Neural progenitor cell (in vitro differentiated cells): Measurements from ENCODE around the gene RALY. TPM values are rescaled to one million over a fixed set of nuclear protein-coding genes. Genes with fewer than 3 reads are reported as not detected.

Source experiments
- DNase-seq: peaks from one replicate; pipeline ENCODE4 v3.0.0-alpha.2; 2016; ENCODE audit warnings: low spot score
- H2AFZ ChIP-seq: fragments of 200-600 bp; sonication (generic); replicated peaks from 2 replicates; pipeline ENCODE4 v1.6.1; 2016; ENCODE audit warnings: antibody characterized with exemption
- H3F3A ChIP-seq: fragments of 200-600 bp; sonication (generic); 2 replicates; pipeline ENCODE4 v1.6.1; 2016; ENCODE audit warnings: antibody characterized with exemption, low read depth
- H3K27ac ChIP-seq: fragments of 200-600 bp; sonication (generic); 2 replicates; pipeline ENCODE4 v1.5.1; 2016; ENCODE audit warnings: mild to moderate bottlenecking
- H3K27me3 ChIP-seq: fragments of 200-600 bp; sonication (generic); 2 replicates; pipeline ENCODE4 v1.6.1; 2016; ENCODE audit warnings: mild to moderate bottlenecking, moderate library complexity
- H3K36me3 ChIP-seq: fragments of 200-600 bp; sonication (generic); 2 replicates; pipeline ENCODE4 v1.5.1; 2016
- H3K4me1 ChIP-seq: fragments of 200-600 bp; sonication (generic); 2 replicates; pipeline ENCODE4 v1.6.1; 2016; ENCODE audit warnings: mixed run types
- H3K4me2 ChIP-seq: fragments of 200-600 bp; sonication (generic); 2 replicates; pipeline ENCODE4 v1.6.1; 2016
- H3K4me3 ChIP-seq: fragments of 200-600 bp; sonication (generic); 2 replicates; pipeline ENCODE4 v1.5.1; 2016
- H3K79me2 ChIP-seq: fragments of 200-600 bp; sonication (generic); 2 replicates; pipeline ENCODE4 v1.6.1; 2016; ENCODE audit warnings: low read depth
- H3K9ac ChIP-seq: fragments of 200-600 bp; sonication (generic); 2 replicates; pipeline ENCODE4 v1.6.1; 2016
- H3K9me3 ChIP-seq: fragments of 200-600 bp; sonication (generic); 2 replicates; pipeline ENCODE4 v1.5.1; 2016; ENCODE audit warnings: low read depth
- H4K20me1 ChIP-seq: fragments of 200-600 bp; sonication (generic); 2 replicates; pipeline ENCODE4 v1.6.1; 2016; ENCODE audit warnings: low read depth
- H3K27ac Mint-ChIP-seq: 3 replicates; pipeline ENCODE4 v1.8.0; 2021; ENCODE audit warnings: mixed read lengths
- H3K27me3 Mint-ChIP-seq: 2 replicates; pipeline ENCODE4 v1.8.0; 2022; ENCODE audit warnings: low read depth, mild to moderate bottlenecking, inconsistent platforms, moderate library complexity, mixed read lengths; ENCODE audit not compliant: insufficient read depth
- H3K36me3 Mint-ChIP-seq: 3 replicates; pipeline ENCODE4 v1.8.0; 2021; ENCODE audit warnings: mixed read lengths
- H3K4me1 Mint-ChIP-seq: 3 replicates; pipeline ENCODE4 v1.8.0; 2021; ENCODE audit warnings: mixed read lengths
- H3K4me3 Mint-ChIP-seq: 3 replicates; pipeline ENCODE4 v1.8.0; 2021; ENCODE audit warnings: mild to moderate bottlenecking, moderate library complexity, mixed read lengths
- H3K9me3 Mint-ChIP-seq: 3 replicates; pipeline ENCODE4 v1.8.0; 2020; ENCODE audit warnings: mixed read lengths
- EZH2 ChIP-seq: fragments of 200-600 bp; sonication (generic); IDR thresholded peaks from 2 replicates; pipeline ENCODE4 v1.6.1; 2017; ENCODE audit warnings: antibody characterized with exemption, mild to moderate bottlenecking, moderate library complexity
- EZH2phosphoT487 ChIP-seq: fragments of 200-600 bp; sonication (generic); IDR thresholded peaks from 2 replicates; pipeline ENCODE4 v1.6.1; 2017; ENCODE audit warnings: antibody characterized with exemption
- total RNA-seq: library from RNA; depleted of rRNA; stranded (reverse); fragments of >200 nt; gene quantifications from 2 replicates; pipeline ENCODE4 v1.2.3, GENCODE V29; 2015; ENCODE audit warnings: low replicate concordance
- TF ChIP-seq, protein P1 (sequence below): fragments of 200-600 bp; sonication (generic); IDR thresholded peaks from 2 replicates; pipeline ENCODE4 v1.5.1; 2017; ENCODE audit warnings: antibody characterized with exemption, mild to moderate bottlenecking

The RALY gene
- total RNA-seq, 1 donor from 2014 or later = 102 TPM

DNA sequence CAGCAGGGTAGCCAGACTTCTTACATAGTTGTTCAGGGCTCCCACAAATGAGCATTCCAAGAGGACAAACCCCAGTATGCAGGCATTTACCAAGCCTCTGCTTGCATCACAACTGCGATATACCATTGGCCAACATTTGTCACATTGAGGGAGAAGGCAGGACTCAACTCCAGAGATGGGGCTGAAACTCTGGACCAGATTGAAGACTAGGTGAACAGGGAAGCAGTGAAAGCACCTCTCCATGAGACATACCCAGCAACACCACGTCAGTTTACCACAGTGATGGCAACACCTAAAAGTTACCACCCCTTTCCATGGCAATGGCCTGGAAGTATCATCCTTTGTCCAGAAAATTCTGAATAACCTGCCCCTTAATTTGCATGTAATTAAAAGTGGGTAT is 7.9 kb upstream of the RALY start:
- no peak for TF ChIP-seq EZH2
- TF ChIP-seq, protein P1, sequence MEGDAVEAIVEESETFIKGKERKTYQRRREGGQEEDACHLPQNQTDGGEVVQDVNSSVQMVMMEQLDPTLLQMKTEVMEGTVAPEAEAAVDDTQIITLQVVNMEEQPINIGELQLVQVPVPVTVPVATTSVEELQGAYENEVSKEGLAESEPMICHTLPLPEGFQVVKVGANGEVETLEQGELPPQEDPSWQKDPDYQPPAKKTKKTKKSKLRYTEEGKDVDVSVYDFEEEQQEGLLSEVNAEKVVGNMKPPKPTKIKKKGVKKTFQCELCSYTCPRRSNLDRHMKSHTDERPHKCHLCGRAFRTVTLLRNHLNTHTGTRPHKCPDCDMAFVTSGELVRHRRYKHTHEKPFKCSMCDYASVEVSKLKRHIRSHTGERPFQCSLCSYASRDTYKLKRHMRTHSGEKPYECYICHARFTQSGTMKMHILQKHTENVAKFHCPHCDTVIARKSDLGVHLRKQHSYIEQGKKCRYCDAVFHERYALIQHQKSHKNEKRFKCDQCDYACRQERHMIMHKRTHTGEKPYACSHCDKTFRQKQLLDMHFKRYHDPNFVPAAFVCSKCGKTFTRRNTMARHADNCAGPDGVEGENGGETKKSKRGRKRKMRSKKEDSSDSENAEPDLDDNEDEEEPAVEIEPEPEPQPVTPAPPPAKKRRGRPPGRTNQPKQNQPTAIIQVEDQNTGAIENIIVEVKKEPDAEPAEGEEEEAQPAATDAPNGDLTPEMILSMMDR = no peak
- TF ChIP-seq EZH2phosphoT487 = no peak
- H3F3A ChIP-seq = no peaks in the 10 kb centered on the region
- Mint-ChIP-seq H3K4me1 (no peaks in the 10 kb centered on the region), H3K27me3 (no peaks in the 10 kb centered on the region), H3K27ac (no peak overlapping the region), H3K4me3 (no peak overlapping the region), H3K36me3 (no peaks in the 10 kb centered on the region), H3K9me3 (no peaks in the 10 kb centered on the region)
- no peaks in the 10 kb centered on the region for H3K27me3 ChIP-seq
- H3K36me3 ChIP-seq = no peaks in the 10 kb centered on the region
- no peak overlapping the region for H2AFZ ChIP-seq
- no peaks in the 10 kb centered on the region for H4K20me1 ChIP-seq
- no peak overlapping the region for H3K9ac ChIP-seq
- no peak overlapping the region for H3K4me2 ChIP-seq
- H3K4me1 ChIP-seq = no peaks in the 10 kb centered on the region
- H3K4me3 ChIP-seq = no peak overlapping the region
- no peaks in the 10 kb centered on the region for H3K9me3 ChIP-seq
- no peak overlapping the region for H3K27ac ChIP-seq
- no peak for DNase-seq
- H3K79me2 ChIP-seq = no peaks in the 10 kb centered on the region

DNA sequence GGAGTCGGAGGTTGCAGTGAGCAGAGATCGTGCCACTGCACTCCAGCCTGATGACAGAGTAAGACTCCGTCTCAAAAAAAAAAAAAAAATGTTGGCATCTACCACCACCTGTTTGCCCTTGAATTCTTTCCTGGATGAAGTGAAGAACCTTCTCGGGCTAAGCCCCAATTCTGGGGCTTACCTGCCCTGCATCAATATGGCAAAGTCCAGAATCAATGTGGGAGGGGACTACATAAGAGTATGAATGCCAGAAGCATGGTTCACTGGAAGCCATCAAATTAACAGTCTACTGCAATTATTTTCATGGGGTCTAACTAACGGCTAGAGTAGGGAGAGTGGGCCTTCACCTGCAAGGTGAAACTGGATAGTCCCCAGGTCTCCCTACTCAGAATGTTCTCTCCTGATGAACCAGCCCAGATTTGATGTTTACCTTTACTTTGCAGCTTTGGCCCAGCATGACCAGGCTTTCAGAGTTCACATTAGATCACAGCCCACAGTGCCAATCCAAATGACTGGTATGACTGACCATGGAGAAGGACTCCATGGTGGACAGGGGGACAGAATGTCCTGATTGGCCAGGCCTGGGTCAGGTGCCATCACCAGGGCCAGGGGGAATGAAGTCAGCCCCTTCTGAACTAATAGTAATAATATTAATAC is 7.0 kb upstream of the RALY start:
- TF ChIP-seq, protein P1 = no peak
- no peak for TF ChIP-seq EZH2
- no peak for TF ChIP-seq EZH2phosphoT487

DNA sequence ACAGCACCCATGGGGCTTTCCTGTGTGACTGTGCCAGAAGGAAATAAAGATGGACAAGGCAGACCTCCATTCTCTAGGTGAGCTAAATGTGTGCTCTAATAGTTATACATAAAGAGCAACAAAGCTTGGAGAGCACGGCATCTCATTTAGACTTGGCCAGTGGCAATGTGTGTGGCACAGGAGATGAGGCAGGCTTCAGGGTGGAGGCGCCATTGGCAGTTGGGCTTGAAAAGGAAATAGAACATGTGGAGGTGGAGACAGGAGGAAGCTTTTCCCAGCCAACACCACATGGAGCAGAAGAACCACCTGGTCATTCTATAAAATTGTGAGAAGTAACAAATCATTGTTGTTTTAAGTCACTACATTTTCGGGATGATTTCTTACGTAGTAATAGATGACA is 3.6 kb upstream of the RALY start:
- H3F3A ChIP-seq = peaks cover 14% of the 10 kb centered on the region
- no peaks in the 10 kb centered on the region for H3K9me3 ChIP-seq
- no peak overlapping the region for H3K4me3 ChIP-seq
- no peak overlapping the region for H3K4me2 ChIP-seq
- H3K27ac ChIP-seq = no peak overlapping the region
- H3K4me1 ChIP-seq = peaks cover 16% of the 10 kb centered on the region
- Mint-ChIP-seq H3K4me1 (peaks cover 17% of the 10 kb centered on the region), H3K4me3 (no peak overlapping the region), H3K9me3 (no peaks in the 10 kb centered on the region), H3K27me3 (peaks cover 6% of the 10 kb centered on the region), H3K36me3 (no peaks in the 10 kb centered on the region), H3K27ac (no peak overlapping the region)
- TF ChIP-seq EZH2 (no peak), EZH2phosphoT487 (no peak)
- TF ChIP-seq, protein P1 = no peak
- H4K20me1 ChIP-seq = peaks cover 7% of the 10 kb centered on the region
- no peak overlapping the region for H2AFZ ChIP-seq
- H3K27me3 ChIP-seq = no peaks in the 10 kb centered on the region
- H3K9ac ChIP-seq = no peak overlapping the region
- DNase-seq = no peak
- H3K79me2 ChIP-seq = peaks cover 27% of the 10 kb centered on the region
- H3K36me3 ChIP-seq = no peaks in the 10 kb centered on the region

More for the DNA sequence above, 7.0 kb upstream of the RALY start:
- DNase-seq = no peak
- H3K27ac ChIP-seq = no peak overlapping the region
- H3F3A ChIP-seq = no peaks in the 10 kb centered on the region
- H3K9me3 ChIP-seq = no peaks in the 10 kb centered on the region
- H3K27me3 Mint-ChIP-seq = no peaks in the 10 kb centered on the region
- no peaks in the 10 kb centered on the region for H4K20me1 ChIP-seq
- no peak overlapping the region for H3K9ac ChIP-seq
- H3K4me1 Mint-ChIP-seq = peaks cover 3% of the 10 kb centered on the region
- no peaks in the 10 kb centered on the region for H3K27me3 ChIP-seq
- H3K27ac Mint-ChIP-seq = no peak overlapping the region
- H3K79me2 ChIP-seq = peaks cover 6% of the 10 kb centered on the region
- no peak overlapping the region for H3K4me3 Mint-ChIP-seq
- H3K4me1 ChIP-seq = peaks cover 6% of the 10 kb centered on the region
- no peak overlapping the region for H3K4me3 ChIP-seq
- no peak overlapping the region for H2AFZ ChIP-seq
- no peaks in the 10 kb centered on the region for H3K36me3 ChIP-seq
- H3K36me3 Mint-ChIP-seq = no peaks in the 10 kb centered on the region
- no peak overlapping the region for H3K4me2 ChIP-seq
- H3K9me3 Mint-ChIP-seq = no peaks in the 10 kb centered on the region
